Left cardiac atrium (tissue), 4 donors: ENCODE data around the gene ZC3H6. TPM values are rescaled to one million over a fixed set of nuclear protein-coding genes. Genes with fewer than 3 reads are reported as not detected.
A peak's percentile ranks its signal among the peaks of the same experiment; 100 is the strongest.
"Not testable (repeated sequence)": the region's sequence is repeated elsewhere in the genome, so short reads cannot be mapped to it uniquely, and the experiment has no call there.

ENCODE experiments used
- ATAC-seq, 2 donors: fragments of 200-7000 bp; cut with Tn5 transposase; one replicate each; pipeline ENCODE4 v1.9.1; 2020; ENCODE audit warnings: mild to moderate bottlenecking in 2 of 2, moderate library complexity in 2 of 2
- DNase-seq: peaks from one replicate; pipeline ENCODE4 v3.0.0-alpha.2; 2020
- intact Hi-C, 2 donors: fragments of 100-400 bp; cut with DNase I; formaldehyde crosslinking; loops; one replicate each; pipeline versions ENCODE4 v1.14.1 to v1.15.1; 2022 to 2023
- total RNA-seq, 2 donors: library from RNA; stranded (reverse); fragmentation: NEBNext Ultra II Directional; extraction: Animal tissue kit (Norgen Biotek cat#: 25700); gene quantifications; one replicate each; pipeline ENCODE4 v1.2.1, GENCODE V29; 2021
- donor health status: DM: no; HTN: yes; CAD: no.
- donor health status: DM: no; HTN: yes; CAD: no; lungs with severe emphysema.
- donor health status: DM: yes; HTN: yes; CAD: no.
- donor health status: Dilated cardiomyopathy.

The ZC3H6 gene
- total RNA-seq, 2 donors from 2014 or later, result 18.7 to 20.0 TPM

DNA sequence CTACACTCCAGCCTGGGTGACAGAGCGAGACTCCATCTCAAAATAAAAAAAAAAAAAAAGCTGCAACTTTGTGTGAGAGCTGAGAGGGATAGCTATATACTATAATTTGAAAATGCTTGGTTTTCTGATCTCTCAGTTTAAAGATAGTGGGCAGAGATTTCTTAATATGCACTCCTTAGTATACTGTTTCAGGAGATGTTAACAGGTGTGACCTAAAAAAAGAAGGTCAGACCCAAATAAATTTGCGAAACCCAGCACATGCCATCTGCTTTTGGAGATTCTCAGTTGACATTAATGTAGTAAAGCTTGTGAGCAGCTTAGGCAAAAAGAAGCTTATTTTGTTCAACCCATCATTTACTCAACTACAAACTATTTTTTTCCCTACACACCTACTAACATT lies 37.4 kb downstream of the ZC3H6 start:
- no peak for DNase-seq
- intact Hi-C loops, result no loop called here
- no peak for ATAC-seq

DNA sequence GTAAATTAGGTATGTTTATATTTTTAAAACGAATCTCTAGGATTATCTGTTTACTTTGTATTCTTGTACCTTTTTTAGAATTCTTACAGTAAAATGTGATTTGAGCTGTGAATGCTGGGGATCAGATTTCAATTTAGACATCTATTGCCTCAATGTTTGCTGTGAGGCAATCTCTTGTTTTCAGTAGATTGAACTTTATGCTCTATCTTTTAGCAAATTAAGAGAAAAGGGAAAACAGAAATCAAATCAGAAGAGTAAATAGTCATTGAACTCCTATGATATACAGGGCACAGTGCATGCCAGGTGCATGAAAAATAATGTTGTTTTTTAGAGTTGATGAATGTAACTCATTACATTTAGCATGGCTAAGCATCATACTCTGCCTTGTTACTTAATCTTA lies 39.5 kb downstream of the ZC3H6 start:
- DNase-seq, result no peak
- intact Hi-C loops, result no loop called here
- no peak for ATAC-seq

DNA sequence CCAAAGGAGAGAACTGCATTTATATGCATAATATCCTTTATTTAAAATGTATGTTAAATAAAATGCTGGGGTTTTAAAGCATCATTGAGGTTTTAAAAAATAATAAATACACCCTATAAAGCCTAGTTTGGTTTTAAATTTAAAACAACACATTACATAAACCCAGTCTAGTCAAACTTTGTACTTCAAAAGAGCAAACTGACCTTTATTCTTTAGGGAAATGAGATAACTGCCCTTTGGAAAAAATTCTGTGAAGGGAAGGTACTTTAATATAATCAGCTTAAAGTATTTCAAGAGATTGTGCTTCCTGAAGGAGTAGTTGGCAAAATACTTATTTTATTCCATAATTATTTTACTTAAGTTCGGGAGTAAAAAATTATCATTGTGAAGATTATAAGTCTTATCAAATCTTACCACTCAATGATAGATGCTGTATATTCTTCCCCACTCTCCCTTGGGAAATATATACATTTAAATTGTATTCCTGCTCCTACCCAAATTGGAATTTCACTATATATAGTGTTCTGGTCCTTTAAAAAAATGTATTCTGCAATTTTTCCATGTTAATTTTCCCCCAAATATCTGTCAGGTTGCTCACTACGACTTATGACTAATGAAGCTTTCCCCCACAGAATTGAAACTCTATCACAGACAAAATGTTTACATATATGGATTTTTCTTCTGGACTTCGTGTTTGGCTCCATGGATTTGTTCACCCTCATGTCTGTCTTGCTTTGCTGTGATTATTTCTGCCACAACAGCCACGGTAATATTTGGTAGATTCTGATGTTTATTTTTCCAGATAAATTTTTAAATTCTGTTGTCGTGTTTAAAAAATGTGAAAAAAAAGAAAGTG lies 42.1 kb downstream of the ZC3H6 start:
- ATAC-seq, result no peak
- intact Hi-C loops, result no loop called here

DNA sequence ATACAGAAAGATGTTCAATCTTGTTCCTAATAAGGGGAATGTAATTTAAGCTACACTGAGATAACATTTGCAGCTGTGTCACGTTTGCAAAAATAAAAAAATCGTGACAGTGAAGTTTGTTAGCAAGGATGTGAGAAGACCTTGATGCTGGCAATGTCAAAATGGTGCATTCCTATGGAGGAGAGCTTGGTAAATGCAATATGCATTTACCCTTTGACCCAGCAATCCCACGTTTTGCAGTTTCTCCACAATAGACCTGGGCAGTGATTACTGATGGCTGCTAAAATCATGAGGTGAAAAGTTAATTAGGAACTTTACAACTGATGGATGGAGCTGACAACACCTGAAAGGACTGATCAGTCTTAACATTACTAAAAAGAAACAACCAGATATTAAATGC lies 43.1 kb downstream of the ZC3H6 start:
- ATAC-seq, result no peak
- intact Hi-C loops, result no loop called here
- DNase-seq, result no peak

More for the DNA sequence above, 42.1 kb downstream of the ZC3H6 start:
- DNase-seq, result no peak

DNA sequence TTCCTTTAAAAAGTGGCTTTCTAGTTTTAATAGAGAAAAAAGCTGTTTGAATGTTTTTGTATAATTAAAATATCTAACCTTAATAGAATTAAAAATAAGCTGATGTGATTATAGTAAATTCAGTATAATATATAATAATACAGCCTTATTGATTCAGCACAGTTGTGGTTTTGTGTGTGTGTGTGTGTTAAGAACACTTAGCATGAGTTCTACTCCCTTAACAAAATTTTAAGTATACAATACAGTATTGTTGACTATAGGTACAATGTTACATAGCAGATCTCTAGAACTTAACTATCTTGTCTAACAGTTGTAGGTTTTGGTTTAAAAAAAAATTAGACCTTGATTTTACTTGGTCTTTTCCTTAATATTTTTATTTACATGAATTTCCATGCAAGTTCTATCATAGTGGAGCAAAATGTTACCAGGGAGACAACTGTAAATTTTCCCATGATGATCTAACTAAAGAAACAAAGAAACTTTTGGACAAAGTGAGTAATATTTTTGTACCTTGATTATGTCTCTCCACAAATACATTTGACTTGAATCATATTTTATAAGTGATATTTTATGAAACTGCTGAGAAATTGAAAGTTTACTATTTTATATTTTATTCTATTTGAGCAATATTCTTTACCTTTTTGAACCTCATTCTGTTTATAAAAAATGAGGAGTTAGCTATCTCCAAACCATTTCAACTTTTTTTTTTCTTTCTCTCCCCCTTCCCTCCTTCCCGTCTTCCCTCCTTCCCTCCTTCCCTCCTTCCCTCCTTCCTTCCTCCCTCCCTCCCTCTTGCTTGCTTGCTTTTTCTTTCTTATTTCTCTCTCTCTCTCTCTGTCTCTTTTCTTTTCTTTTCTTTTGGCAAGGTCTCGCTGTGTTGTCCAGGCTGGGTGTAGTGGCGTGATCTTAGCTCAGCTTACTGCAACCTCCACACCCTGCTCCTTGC lies 46.3 kb downstream of the ZC3H6 start:
- DNase-seq, result no peak
- no peak for ATAC-seq
- intact Hi-C loops, result no loop called here

DNA sequence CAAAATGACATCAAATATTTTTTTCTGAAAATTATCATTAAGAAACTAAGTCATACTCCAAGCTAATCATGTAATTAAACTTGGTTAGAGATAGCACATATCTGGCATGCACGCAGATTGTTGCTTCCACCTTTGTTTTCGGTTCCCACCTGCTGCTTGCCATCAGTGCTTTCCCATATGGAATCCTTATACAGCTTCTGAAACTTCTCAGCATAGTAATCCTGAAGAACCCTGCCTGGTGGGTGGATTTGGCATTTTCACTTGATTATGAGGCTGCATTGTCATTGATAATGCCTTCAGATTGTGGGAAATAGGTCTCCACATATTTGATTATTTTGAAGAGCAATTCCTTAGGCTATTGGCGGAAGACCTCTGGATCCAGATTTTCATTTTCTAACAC lies 47.5 kb downstream of the ZC3H6 start:
- DNase-seq, result no peak
- intact Hi-C loops, result no loop called here
- no peak for ATAC-seq

DNA sequence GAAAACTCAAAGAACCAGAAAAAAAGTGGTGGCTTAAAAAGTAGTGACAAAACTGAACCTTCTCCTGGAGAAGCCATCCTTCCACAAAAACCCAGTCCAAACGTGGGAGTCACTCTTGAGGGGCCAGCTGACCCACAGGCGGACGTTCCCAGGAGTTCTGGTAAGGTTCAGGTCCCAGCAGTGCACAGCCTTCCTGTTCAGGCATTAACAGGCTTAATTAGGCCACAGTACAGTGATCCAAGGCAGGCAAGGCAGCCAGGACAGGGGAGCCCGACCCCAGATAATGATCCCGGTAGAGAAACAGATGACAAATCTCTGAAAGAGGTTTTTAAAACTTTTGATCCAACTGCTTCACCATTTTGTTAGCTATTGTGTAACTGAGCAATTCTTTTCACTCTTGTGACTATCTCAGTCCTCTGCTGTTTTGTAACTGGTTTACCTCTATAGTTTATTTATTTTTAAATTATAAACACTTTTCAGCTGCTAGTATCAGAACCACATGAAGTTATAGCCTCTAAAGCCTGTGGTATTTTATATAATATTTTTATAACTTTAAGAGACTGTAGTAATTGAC lies 56.8 kb downstream of the ZC3H6 start:
- no peak for DNase-seq
- intact Hi-C loops, result no loop called here
- ATAC-seq, result no peak

DNA sequence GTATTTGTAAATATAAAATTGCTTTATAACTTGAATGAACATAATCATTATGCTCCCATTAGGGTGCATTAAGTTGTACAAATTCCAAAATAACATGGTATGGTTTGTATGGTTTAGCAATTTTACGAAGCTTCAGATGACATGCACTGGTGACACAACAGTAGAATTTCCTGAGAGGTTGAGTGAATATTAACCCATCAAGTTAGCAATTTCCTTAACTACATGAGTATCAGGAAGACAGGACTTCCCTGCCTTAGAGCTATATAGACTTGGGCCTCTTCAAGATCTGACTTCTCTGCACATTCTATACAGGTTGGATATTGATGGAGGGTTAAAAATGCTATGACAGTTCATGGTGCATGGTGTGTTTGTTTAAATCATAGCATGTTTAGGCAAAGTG lies 60.2 kb downstream of the ZC3H6 start:
- no peak for ATAC-seq
- intact Hi-C loops, result no loop called here
- DNase-seq, result no peak

DNA sequence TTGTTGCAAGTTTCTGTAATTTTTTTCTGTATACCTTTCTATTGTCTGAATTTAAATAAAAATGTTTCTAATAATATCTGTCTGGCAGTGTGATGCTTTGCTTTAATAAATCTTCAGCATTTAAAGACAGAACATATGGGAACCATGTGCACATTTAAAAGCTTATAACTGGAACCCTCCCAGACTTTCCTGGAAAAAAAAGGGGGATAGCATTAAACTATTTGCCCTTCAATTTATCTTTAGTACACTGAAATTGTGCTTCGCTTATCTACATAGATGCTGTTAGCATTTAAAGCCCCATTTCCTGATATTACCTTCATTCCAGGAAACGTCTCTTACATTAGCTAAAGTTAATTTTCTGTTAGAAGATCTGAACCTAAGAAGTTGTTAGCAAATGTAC lies 64.6 kb downstream of the ZC3H6 start:
- ATAC-seq, result no peak
- intact Hi-C loops, result no loop called here
- DNase-seq, result no peak

DNA sequence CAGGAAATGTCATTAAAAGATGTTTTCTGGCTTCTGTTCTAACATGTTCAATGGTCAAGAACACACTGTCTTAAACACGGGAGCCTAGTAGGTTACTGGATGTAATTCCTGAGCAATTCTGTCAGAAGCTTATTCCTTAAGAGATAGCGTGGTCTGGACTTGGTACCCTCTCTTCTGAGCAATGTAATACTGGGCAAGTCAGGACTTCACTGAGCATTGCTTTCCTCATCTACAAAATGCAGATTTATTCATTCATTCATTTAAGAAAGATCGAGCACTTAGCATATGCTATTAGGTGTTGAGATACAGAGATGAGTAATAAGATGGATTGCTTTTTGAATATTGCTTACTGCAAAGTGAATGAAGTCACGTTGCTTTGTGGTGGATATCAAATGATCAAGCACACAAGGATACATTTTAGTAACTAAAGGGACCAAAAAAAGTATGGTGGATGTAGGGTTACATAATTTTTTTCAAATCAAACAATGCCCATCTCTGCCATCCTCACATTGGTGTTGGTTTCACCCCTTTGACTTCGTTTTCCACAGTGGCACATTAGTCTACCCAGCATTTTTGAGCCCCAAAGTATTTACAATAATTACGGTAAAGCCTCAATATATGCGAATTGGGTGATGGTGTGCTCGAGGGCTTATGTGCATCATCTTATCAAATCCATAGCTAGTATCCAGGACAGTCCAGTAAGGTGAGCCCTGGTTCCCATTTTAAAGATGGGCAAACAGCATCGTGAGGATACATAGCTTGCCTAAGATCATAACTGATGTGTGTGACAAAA lies 65.3 kb downstream of the ZC3H6 start:
- DNase-seq (no peak), ATAC-seq (no peak)
- intact Hi-C loops, result no loop called here

DNA sequence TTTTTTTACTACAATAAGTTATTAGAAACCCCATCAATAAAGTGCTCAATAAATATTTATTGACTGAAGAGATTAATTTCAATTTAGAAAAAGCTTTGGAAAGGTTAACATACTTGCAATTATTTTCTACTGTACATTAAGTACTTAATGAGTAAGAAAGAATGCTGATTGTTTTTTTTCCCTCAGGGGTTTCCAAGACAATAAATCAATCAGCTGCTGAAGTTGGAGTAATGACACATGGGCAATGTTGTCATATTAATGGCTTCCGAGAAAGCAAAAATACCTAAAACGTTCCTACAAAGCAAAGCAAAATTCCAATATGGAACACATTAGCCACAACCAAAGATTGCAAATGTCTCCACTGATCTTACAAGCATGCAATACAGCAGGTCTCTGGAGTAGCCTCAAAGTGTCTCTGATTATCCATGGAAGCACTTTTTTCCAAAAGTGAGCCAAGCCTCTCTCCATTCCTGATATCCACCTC lies 66.7 kb downstream of the ZC3H6 start:
- intact Hi-C loops, result no loop called here
- DNase-seq (no peak), ATAC-seq (no peak)

DNA sequence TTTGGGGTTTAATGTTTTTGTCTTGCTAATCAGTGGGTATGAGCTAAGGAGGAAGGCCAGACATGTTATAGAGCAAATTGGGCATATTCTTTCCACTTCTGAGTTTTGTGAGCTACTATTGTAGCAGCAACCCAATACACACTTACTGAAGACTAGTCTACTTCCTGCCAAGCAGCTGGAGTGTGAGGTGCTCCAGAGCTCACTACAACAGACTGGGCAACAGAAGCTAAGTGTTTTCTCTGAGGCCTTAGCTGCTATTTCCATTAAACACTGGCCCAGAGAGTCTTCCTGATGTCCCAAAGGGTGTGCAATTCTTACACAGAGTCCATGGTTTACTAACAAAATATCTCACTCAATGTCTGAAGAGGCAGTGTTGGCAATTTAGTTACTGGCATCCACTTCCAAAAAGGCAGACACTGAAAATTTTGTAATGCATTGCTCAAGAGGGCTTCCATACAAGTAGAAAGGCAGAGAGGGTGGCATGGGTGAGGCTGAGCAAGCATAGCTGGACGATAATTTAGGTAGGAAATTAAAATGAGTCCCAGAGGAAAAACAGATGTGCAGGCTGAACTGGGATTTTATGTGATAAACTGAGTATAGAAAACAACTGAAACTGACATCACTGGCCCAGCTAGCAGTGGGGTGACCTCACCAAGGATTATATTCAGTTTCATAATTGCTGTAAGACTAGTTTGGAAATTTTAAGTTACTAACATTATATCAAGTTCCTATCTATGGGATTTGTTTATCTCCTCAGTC lies 68.6 kb downstream of the ZC3H6 start:
- DNase-seq, result no peak
- ATAC-seq, result peak; percentile 23 to 82
- intact Hi-C loops, result no loop called here

DNA sequence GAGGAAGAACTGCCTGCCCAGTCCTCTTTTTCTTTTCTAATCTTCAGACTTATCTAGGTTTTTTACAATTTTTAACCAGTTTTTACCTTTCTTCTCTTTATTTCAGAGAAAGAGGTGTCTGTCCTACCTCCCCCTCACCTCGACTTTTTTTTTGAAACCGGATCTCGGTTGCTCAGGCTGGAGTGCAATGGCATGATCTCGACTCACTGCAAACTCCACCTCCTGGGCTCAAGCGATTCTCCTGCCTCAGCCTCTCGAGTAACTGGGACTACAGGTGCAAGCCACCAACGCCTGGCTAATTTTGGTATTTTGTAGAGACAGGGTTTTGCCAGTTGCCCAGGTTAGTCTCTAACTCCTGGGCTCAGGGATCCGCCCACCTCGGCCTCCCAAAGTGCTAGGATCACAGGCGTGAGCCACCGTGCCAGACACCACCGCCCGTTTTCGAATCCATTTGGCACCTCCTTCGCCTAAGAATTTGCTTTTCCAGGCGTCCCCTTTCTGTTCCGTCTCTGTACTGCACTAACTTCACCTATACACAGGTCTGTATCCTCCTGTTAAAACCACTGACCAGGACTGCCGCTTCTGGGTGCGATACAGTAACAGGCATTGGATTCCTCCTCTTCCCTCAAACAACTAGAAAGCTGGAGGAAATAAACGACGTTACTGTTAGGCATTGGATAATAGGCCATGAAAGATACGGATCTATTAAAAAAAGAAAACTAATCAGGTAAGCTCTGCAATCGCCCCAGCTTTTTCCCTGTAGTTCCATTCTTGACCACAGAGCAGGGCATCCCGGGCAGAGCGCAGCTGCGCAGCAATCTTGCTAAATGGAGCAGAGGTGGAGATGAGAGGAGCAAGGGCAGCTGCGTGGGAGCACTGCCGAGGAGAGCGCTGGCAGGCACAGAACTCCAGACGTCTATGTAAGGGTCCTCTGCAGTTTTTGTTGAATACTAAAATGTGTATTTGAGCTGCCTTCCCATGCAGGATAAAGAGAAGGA lies 69.9 kb downstream of the ZC3H6 start:
- ATAC-seq, result no peak

DNA sequence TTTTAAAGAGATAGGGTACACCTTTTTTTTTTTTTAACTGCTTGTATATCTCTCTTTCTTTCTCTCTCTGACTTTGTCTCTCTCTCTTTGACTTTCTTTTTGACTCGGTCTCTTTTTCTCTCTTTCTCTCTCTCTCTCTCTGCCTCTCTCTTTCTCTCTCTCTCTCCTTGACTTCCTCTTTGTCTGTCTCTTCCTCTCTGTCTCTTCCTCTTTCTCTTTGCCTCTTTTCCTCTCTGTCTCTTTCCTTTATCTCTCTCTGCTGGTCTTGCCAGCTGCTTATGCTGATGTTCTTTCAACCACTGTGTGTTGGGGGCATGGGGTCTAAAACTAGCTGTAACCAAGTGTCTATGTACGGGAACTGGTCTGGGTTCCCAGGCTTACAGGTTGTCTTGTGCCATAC lies 76.9 kb downstream of the ZC3H6 start:
- ATAC-seq, DNase-seq, intact Hi-C loops: not testable (repeated sequence)

More for the DNA sequence above, 69.9 kb downstream of the ZC3H6 start:
- no peak for DNase-seq
- intact Hi-C loops, result no loop called here

DNA sequence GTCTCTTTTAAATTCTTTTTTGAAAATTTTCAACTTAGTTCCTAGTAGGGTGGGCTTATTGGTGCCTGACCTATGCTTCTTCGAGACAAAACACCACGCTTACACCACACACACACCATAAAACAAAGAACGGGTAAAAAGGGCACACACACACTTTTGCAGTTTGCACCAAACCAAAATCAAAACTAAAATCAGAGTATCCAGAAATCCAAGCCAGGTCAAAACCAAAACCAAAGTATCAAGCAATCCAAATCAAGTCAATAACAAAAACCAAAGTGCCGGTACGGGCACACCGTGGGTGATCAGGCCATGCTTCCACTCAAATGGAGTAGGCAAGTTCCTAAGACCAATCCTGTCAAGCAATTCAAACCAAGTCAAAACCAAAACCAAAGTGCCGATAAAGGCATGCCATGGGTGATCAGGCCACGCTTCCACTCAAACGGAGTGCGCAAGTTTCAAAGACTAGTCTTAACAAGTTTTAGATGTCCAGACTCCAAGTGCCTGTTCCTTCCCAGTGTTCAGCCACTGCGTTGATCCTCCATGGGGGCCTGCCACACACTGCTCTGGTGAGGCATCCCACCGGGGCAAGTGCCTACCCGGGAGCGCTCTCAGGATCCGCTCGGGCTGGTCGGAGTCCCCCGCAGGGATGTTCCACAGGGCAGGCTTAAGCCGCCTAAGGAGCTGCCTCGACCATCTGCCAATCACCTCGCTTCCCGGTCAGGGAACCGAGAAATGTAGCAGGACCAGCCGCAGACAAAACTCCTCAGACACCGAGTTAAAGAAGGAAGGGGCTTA lies 77.6 kb downstream of the ZC3H6 start:
- ATAC-seq, DNase-seq, intact Hi-C loops: not testable (repeated sequence)

DNA sequence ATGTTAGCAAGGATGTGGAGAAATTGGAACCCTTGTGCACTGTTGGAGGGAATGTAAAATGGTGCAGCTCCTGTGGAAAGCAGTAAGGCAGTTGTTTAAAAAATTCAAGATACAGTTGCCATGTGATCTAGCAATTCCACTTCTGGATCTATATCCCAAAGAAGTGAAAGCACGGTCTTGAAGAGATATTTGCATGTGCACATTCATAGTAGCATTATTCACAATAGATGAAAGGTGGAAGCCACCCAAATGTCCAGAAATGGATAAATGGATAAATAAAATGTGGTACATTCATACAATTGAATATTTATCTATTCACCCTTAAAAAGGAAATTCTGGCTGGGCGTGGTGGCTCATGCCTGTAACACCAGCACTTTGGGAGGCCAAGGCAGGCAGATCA lies 78.9 kb downstream of the ZC3H6 start:
- DNase-seq, intact Hi-C loops, ATAC-seq: not testable (repeated sequence)
